ENCODE results near the gene DMRTA1.

DMRTA1 gene

GRCh38 chr9:22446589-22446949 lies at the start of gene DMRTA1:
Gene DMRTA1 (plus strand): TSS chr9:22446824. CDS start chr9:22447066, 242 bp downstream.
- peak within 1 kb of the TSS; percentile 51 for H3K4me3 ChIP-seq (ENCODE audit: control insufficient read depth, low read depth, low read length)
- peak; percentile 48 for DNase-seq (ENCODE audit: low read depth)
- no peak for TF ChIP-seq CTCF (conservative IDR thresholded peaks at IDR 0.05; ENCODE audit: control insufficient read depth, insufficient read depth, low read depth, low read length)

GRCh38 chr9:22401671-22402070 lies 45.0 kb upstream of the DMRTA1 start:
- H3K4me3 ChIP-seq (ENCODE audit: control insufficient read depth, low read depth, low read length), result no peak overlapping the region
- no peak for TF ChIP-seq CTCF (conservative IDR thresholded peaks at IDR 0.05; ENCODE audit: control insufficient read depth, insufficient read depth, low read depth, low read length)
- no peak for DNase-seq (ENCODE audit: low read depth)

GRCh38 chr9:22405869-22406659 lies 40.6 kb upstream of the DMRTA1 start:
- TF ChIP-seq CTCF (conservative IDR thresholded peaks at IDR 0.05; ENCODE audit: control insufficient read depth, insufficient read depth, low read depth, low read length), result no peak
- no peak for DNase-seq (ENCODE audit: low read depth)
- H3K4me3 ChIP-seq (ENCODE audit: control insufficient read depth, low read depth, low read length), result no peak overlapping the region

GRCh38 chr9:22413884-22414283 lies 32.7 kb upstream of the DMRTA1 start:
- TF ChIP-seq CTCF (conservative IDR thresholded peaks at IDR 0.05; ENCODE audit: control insufficient read depth, insufficient read depth, low read depth, low read length), result no peak
- DNase-seq (ENCODE audit: low read depth), result peak; percentile 51
- H3K4me3 ChIP-seq (ENCODE audit: control insufficient read depth, low read depth, low read length), result no peak overlapping the region

- TF ChIP-seq CTCF (conservative IDR thresholded peaks at IDR 0.05; ENCODE audit: control insufficient read depth, insufficient read depth, low read depth, low read length), result no peak
- no peak overlapping the region for H3K4me3 ChIP-seq (ENCODE audit: control insufficient read depth, low read depth, low read length)
- DNase-seq (ENCODE audit: low read depth), result no peak
Observed at GRCh38 chr9:22415941-22416691, 30.5 kb upstream of the DMRTA1 start.

GRCh38 chr9:22416692-22417060 lies 29.9 kb upstream of the DMRTA1 start:
- H3K4me3 ChIP-seq (ENCODE audit: control insufficient read depth, low read depth, low read length), result no peak overlapping the region
- no peak for TF ChIP-seq CTCF (conservative IDR thresholded peaks at IDR 0.05; ENCODE audit: control insufficient read depth, insufficient read depth, low read depth, low read length)
- peak; percentile 10 for DNase-seq (ENCODE audit: low read depth)

Data from fibroblast of mammary gland (primary cell).